NK-92 treated with Interleukin-12 subunit alpha and Interleukin-12 subunit beta, amount 100 ng/mL, for 24 hours (cell line): Measurements from ENCODE around the gene DEFB113.

Experiments
- DNase-seq: peaks from one replicate; lab custom pipeline; 2025; lab: John Stamatoyannopoulos, UW

The DEFB113 gene

GRCh38 chr6:49935387-49935786, 34.0 kb downstream of the DEFB113 start:
- no peak for DNase-seq

- no peak for DNase-seq
Measured at GRCh38 chr6:49934770-49935169, 34.7 kb downstream of the DEFB113 start.

- DNase-seq, result no peak
Measured at GRCh38 chr6:49933526-49933925, 35.9 kb downstream of the DEFB113 start.

- DNase-seq, result no peak
Measured at GRCh38 chr6:49929340-49929739, 40.1 kb downstream of the DEFB113 start.

GRCh38 chr6:49923826-49924225, 45.6 kb downstream of the DEFB113 start:
- DNase-seq, result no peak

GRCh38 chr6:49919935-49920644, 49.3 kb downstream of the DEFB113 start:
- DNase-seq, result no peak

- no peak for DNase-seq
Measured at GRCh38 chr6:49919261-49919660, 50.2 kb downstream of the DEFB113 start.

GRCh38 chr6:49918787-49919186, 50.6 kb downstream of the DEFB113 start:
- DNase-seq, result no peak
